ENCODE data around the gene VGLL3.
"Not testable (repeated sequence)": the region's sequence is repeated elsewhere in the genome, so short reads cannot be mapped to it uniquely, and the experiment has no call there.

VGLL3 gene

GRCh38 chr3:86990012-86990733, 776 bp downstream of the VGLL3 start:
- DNase-seq: peak in 5 of 51 donors; percentile 4 to 17 (median 15)

- DNase-seq: no peak
Measured at GRCh38 chr3:86989611-86990010, 1.3 kb downstream of the VGLL3 start.

GRCh38 chr3:86989006-86989405, 1.9 kb downstream of the VGLL3 start:
- no peak for DNase-seq

- DNase-seq: no peak
Measured at GRCh38 chr3:86988235-86988634, 2.7 kb downstream of the VGLL3 start.

- no peak for DNase-seq
Measured at GRCh38 chr3:86987421-86987715, 3.6 kb downstream of the VGLL3 start.

GRCh38 chr3:86986671-86987420, 4.1 kb downstream of the VGLL3 start:
- DNase-seq: no peak

GRCh38 chr3:86985181-86985826, 5.6 kb downstream of the VGLL3 start:
- no peak for DNase-seq

- DNase-seq: no peak
Measured at GRCh38 chr3:86984271-86984670, 6.7 kb downstream of the VGLL3 start.

- DNase-seq: no peak
Measured at GRCh38 chr3:86982883-86983282, 8.1 kb downstream of the VGLL3 start.

- DNase-seq: no peak
Measured at GRCh38 chr3:86978111-86978551, 12.8 kb downstream of the VGLL3 start.

GRCh38 chr3:86976219-86976618, 14.7 kb downstream of the VGLL3 start:
- DNase-seq: no peak

GRCh38 chr3:86974177-86974576, 16.8 kb downstream of the VGLL3 start:
- DNase-seq: not testable (repeated sequence)

- no peak for DNase-seq
Measured at GRCh38 chr3:86973440-86973839, 17.5 kb downstream of the VGLL3 start.

GRCh38 chr3:86969500-86970189, 21.3 kb downstream of the VGLL3 start:
- peak in 3 of 51 donors; percentile 1 to 21 (median 11) for DNase-seq

GRCh38 chr3:86968244-86968932, 22.6 kb downstream of the VGLL3 start:
- no peak for DNase-seq

GRCh38 chr3:86967062-86967461, 23.9 kb downstream of the VGLL3 start:
- DNase-seq: no peak

- DNase-seq: no peak
Measured at GRCh38 chr3:86965166-86965565, 25.8 kb downstream of the VGLL3 start.

- DNase-seq: no peak
Measured at GRCh38 chr3:86963611-86964010, 27.3 kb downstream of the VGLL3 start.

GRCh38 chr3:86961297-86961696, 29.7 kb downstream of the VGLL3 start:
- no peak for DNase-seq

- DNase-seq: no peak
Measured at GRCh38 chr3:86960550-86960949, 30.4 kb downstream of the VGLL3 start.

- DNase-seq: no peak
Measured at GRCh38 chr3:86958534-86958933, 32.4 kb downstream of the VGLL3 start.

All from hypothalamus (tissue), 51 donors.